ENCODE measurements around the gene ST7L.
"Not testable (repeated sequence)": the region's sequence is repeated elsewhere in the genome, so short reads cannot be mapped to it uniquely, and the experiment has no call there.

The ST7L gene

GRCh38 chr1:112618721-112619517, at the start of gene ST7L:
TSS of gene ST7L (minus strand) at chr1:112619141. CDS start at chr1:112619113, 28 bp downstream.
- DNase-seq (ENCODE audit: extremely low read depth in 1 of 2, low read depth in 1 of 2): peak in 1 of 2 donors; percentile 32

DNA sequence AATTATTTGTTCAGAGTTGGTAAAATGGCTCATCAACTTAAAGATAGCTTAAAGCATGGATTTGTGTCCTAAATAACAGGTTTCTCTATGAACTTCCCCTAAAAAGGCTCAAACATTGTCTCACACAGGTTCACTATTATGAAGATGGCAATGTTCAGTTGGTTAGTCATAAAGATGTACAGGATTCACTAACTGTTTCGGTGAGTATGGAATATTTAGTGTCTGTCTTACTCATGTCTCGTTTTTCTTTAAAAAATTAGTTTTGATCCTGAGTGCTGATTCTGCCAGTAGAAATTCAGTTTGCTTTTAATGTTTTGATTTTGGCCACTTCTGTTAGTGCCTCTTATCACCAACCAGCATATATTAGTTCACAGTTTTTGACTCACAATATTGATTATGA, 48.0 kb upstream of the ST7L start:
- no peak for DNase-seq (ENCODE audit: extremely low read depth in 1 of 2, low read depth in 1 of 2)

DNA sequence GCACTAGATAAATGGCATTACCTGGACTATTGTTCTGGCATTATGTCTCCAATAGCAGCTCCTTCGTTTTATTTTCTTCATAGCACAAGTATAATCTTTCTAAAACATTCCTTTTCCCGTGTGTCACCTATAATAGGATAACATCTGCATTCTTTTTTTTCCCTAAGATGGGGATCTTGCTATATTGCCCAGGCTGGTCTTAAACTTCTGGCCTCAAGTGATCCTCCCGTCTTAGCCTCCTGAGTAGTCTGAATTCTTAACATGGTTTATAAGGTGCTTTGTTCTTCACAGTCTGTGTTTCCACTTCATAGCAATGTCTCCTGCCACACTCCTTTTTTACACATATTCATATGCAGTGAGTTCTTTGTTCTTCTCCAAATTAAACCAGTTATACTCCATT, 46.9 kb upstream of the ST7L start:
- DNase-seq (ENCODE audit: extremely low read depth in 1 of 2, low read depth in 1 of 2): no peak

GRCh38 chr1:112651205-112651604, 32.3 kb upstream of the ST7L start:
- no peak for DNase-seq (ENCODE audit: extremely low read depth in 1 of 2, low read depth in 1 of 2)

- DNase-seq (ENCODE audit: extremely low read depth in 1 of 2, low read depth in 1 of 2): no peak
Measured at GRCh38 chr1:112646225-112646624, 27.3 kb upstream of the ST7L start.

- no peak for DNase-seq (ENCODE audit: extremely low read depth in 1 of 2, low read depth in 1 of 2)
Measured at GRCh38 chr1:112643080-112643479, 24.1 kb upstream of the ST7L start.

GRCh38 chr1:112640437-112640836, 21.5 kb upstream of the ST7L start:
- DNase-seq (ENCODE audit: extremely low read depth in 1 of 2, low read depth in 1 of 2): not testable (repeated sequence)

GRCh38 chr1:112638110-112638428, 19.1 kb upstream of the ST7L start:
- DNase-seq (ENCODE audit: extremely low read depth in 1 of 2, low read depth in 1 of 2): no peak

DNA sequence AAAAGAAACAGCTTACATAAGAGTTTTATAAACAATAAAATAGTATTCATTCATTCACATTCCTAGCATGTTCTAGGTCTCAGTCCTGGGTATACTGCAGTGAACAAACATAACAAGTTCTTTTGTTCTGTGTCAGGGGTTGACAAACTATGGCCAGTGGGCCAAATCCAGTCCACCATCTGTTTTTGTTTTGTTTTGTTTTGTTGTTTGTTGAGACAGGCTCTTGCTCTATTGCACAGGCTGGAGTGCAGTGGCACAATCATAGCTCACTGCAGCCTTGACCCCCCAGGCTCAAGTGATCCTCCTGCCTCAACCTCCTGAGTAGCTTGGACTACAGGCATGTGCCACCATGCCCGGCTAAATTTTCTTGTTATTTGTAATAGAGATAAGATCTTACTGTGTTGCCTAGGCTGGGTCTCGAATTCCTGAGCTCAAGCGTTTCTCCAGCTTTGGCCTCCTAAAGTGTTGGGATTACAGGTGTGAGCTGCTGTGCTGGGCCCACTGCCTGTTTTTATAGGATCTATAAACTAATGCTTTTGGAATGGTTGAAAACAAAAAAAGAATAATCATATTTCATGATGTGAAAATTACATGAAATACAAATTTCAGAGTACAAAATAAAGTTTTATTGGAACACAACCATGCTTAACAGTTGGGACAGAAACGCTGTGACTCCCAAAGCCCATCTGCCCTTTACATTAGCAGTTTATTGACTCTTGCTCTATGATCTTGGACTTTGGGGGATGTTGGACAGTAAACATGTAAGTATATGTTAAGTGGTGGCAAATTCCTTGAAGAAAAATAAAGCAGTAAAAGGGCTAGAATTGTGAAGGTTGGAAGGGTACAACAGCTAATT, 18.5 kb upstream of the ST7L start:
- no peak for DNase-seq (ENCODE audit: extremely low read depth in 1 of 2, low read depth in 1 of 2)

DNA sequence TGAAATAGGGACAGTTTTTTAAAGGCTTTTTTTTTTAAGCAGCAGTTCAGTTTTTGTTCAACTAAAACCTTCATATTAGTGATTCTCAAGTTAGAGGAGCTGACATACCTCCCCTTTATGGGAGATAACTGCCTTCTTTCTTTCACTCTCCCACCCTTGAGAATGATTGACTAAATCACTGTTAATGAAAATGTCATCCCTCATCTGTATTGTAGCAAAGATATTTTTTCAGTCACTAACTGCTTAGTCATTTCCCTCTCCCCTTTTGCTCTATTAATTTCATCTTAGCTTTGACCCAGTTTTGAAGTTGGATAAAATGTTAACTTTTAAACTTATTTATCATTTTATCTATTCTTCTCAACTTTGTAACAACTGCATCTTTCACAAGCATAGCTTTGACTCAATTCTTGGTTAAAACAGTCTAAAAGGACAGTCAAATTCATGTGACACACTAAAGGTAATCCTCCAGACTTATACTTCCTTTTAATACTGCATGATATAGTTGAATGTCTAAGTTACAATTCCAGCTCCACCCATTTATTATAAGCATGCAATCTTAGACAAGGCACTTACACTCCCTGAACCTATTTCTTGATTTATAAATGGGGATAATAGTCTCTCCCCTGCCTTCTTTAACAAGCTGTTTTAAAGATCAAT, 17.8 kb upstream of the ST7L start:
- DNase-seq (ENCODE audit: extremely low read depth in 1 of 2, low read depth in 1 of 2): no peak

DNA sequence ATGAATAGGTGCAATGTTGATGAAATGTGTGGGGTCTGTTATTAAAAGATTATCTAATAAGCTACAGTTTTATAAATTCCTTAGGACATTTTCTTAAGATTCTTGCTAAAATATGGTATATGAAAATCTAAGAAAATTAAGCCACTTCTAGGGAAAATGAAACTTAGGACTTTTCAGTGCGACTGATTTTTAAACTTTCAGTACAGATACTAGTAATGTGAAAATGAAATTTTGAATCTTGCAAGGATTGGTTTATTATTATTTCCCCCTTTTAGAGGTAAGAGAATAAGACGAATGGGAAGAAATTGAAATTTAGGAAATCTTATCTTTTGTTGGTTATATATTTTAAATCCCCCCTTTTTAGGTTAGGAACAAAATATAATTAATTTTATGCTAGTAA, 17.1 kb upstream of the ST7L start:
- no peak for DNase-seq (ENCODE audit: extremely low read depth in 1 of 2, low read depth in 1 of 2)

DNA sequence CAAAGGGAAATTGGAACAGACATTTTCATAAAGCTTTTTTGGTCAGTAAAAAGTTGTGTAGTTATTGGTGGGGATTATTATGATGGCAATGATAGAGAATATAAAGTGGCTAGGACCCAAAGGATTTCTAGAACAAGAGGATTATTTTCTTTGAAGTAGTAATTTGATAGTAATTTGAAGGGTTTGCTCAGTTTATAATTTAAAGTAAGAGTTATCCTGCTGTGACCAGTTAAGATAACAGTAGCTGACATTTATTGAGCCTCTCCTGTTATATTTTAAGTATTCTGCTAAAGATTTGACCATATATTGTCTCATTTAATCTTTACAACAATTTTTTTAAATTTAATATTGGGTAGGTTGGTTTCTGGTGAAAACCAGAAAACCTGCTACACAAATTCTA, 15.4 kb upstream of the ST7L start:
- no peak for DNase-seq (ENCODE audit: extremely low read depth in 1 of 2, low read depth in 1 of 2)

- no peak for DNase-seq (ENCODE audit: extremely low read depth in 1 of 2, low read depth in 1 of 2)
Measured at GRCh38 chr1:112633628-112634027, 14.7 kb upstream of the ST7L start.

- DNase-seq (ENCODE audit: extremely low read depth in 1 of 2, low read depth in 1 of 2): no peak
Measured at GRCh38 chr1:112629256-112629655, 10.3 kb upstream of the ST7L start.

DNA sequence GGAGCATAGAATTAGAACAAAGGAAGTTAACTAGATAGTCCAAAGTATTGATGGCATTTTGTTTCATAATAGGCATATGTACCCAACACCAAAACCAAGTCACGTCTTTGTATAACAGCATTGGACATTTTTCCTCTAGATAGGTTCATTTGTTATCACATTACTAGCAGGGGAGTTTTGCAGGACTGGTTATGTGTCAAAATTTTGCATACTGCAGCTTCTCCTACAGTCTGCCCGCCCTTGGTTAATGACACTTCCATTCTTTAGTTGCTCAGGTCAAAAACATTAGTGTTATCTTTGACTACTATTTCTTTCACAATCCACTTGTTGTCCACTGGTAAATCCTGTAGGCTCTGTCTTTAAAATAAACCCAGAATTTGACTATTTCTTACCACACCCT, 9.6 kb upstream of the ST7L start:
- no peak for DNase-seq (ENCODE audit: extremely low read depth in 1 of 2, low read depth in 1 of 2)

GRCh38 chr1:112626887-112627286, 7.9 kb upstream of the ST7L start:
- no peak for DNase-seq (ENCODE audit: extremely low read depth in 1 of 2, low read depth in 1 of 2)

GRCh38 chr1:112626193-112626592, 7.3 kb upstream of the ST7L start:
- no peak for DNase-seq (ENCODE audit: extremely low read depth in 1 of 2, low read depth in 1 of 2)

- no peak for DNase-seq (ENCODE audit: extremely low read depth in 1 of 2, low read depth in 1 of 2)
Measured at GRCh38 chr1:112625696-112626095, 6.8 kb upstream of the ST7L start.

GRCh38 chr1:112624493-112624892, 5.6 kb upstream of the ST7L start:
- not testable (repeated sequence) for DNase-seq (ENCODE audit: extremely low read depth in 1 of 2, low read depth in 1 of 2)

DNA sequence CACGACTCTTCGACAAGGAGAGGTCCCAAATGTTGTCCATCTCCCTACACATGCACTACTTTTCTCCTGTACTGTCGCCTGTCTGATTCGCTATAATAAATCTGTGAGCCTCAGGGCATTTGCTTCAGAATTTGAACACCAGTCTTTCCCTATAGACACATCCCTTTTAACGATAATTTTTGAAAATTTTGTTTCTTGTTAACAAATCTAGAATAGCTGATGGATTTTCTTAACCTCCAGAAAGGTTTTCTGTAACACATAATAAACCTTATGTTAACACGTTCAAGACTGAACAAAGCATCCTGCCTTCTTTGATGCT, 1.4 kb upstream of the ST7L start:
- DNase-seq (ENCODE audit: extremely low read depth in 1 of 2, low read depth in 1 of 2): no peak

DNA sequence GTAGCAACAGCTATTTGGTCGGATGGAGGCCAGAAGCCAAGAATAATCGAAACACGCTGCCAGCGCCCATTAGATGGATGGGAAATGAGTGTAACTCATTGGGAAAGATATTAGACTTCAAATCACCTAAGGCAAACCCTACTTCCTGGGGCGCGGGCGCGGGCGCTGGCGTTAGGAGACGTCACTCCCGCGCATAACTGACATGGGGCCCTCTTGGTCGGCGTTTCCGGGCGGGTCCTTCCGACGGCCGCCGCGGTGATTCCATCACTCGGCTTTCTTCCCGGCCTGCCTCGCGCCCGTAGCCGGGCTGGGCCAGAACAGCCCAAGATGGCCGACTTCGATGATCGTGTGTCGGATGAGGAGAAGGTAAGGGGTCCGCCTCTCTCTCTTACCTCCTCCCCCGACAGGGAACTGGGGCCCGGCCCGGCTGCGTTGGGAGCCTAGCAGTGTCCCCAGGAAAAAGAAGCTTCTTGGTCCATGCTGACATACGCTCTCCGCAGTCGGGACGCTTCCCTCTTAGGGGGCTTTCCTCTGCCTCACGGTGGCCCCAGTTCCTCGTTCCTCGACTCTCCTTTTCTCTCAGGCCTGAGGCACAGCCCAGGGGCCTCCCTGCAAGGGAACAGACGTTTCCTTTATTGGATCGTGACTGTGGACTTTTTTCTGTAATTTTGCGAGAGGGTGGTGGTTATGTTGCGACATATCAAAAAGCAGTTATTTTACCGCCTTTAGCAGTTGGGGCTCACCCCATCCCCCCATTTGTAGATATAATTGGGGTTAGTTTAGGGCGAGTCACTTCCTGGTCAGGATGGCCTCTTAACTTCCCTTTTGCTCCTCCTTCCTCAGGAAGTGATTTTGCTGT, 806 bp upstream of the ST7L start, which contains the start of gene CAPZA1:
CAPZA1 (plus strand) TSS at position 315 of the 859 bp plus-strand sequence; CDS start at position 328, 13 bp downstream.
- peak; percentile 74 to 85 for DNase-seq (ENCODE audit: extremely low read depth in 1 of 2, low read depth in 1 of 2)
